IPS-NIHi7 (cell line): Measurements from ENCODE around the gene MYO1H.

ENCODE experiments used
- DNase-seq: peaks from one replicate; pipeline ENCODE4 v3.0.0; 2012; ENCODE audit warnings: mixed read lengths; ENCODE audit errors: extremely low spot score

The MYO1H gene

DNA sequence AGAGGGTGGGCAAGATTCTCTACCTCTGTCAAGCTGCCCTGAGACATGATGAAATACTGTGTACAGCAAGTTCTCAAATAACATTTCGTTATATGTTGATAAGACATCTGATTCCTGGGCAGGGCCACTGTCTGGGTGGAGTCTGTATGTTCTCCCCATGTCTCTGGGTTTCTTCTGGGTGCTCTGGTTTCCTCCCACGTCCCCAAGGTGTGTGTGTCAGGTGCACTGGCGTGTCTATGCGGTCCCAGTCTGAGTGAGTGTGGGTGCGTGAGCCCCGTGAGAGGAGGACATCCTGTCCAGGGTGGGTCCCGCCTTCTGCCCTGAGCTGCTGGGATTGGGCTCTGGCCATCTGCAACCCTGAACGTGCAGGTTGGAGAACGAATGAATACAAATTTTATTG is 99.8 kb downstream of the MYO1H start:
- DNase-seq, result no peak

DNA sequence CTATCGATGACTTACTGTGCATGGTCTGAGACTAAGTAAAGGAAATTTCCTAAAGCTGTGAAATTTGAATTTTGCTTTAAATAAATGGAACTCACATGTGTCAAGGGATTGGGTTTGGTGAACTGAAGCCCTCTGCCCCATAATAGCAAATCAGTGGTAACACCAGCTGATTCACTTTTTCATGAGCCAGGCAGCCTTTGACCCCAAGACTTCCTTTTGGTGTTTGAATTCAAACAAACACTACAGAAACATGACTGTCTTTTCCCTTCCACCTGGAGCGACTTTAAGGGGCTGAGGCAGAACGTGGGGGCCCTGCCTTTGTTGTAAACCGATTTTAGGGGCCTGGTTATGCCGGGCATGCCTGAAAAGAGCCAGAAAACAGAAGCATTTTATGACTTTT is 100.6 kb downstream of the MYO1H start:
- DNase-seq, result no peak

DNA sequence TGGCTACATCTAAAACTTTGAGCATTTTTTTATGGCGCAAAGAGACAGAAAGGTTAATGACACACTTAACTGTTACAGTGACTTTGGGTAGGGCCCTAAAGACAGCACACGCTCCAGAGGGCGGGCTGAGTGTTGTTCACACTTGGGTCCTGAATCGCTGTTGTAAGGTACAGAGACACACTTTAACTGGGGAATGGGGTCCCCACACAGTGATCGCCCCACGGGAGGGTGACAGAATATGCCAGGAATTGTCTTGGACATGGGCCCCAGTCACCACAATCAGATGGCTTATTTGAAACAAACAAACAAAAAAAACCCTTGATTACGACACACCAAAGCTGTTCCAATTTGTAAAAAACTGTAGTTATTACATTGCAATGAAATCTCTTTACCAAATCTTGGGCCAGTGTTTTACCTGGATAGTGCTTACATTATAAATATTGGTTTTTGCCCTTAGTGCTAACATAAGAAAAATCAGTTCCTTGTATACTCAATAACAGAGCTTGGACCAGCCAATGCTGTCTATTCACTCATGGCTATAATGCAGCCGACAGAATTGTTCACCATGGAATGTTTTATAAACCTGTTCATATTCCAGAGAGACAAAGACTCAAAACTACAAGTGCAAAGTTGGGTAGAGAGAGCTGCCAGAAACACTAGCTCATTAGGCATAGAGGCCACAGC is 101.1 kb downstream of the MYO1H start:
- no peak for DNase-seq

GRCh38 chr12:109449845-109450532 is 102.3 kb downstream of the MYO1H start:
- peak; percentile 78 for DNase-seq

DNA sequence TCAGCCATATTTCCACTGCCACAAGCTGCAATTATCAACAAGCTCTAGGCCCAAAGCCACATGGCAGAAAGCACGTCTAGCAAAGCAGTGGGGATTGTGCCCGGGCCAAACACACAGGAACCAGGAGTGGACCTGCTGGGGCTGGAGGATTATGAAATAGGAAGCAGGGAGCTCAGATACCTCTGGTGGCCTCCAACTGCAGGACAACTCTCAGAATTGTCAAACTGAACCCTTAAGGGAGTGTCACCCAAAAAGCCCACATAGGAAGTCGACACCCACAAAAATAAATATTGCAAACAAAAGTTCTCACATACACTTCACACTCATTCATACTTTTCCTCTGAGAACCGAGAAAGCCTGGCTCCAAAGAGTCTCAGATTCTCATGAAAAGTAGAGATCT is 103.3 kb downstream of the MYO1H start:
- DNase-seq, result no peak

DNA sequence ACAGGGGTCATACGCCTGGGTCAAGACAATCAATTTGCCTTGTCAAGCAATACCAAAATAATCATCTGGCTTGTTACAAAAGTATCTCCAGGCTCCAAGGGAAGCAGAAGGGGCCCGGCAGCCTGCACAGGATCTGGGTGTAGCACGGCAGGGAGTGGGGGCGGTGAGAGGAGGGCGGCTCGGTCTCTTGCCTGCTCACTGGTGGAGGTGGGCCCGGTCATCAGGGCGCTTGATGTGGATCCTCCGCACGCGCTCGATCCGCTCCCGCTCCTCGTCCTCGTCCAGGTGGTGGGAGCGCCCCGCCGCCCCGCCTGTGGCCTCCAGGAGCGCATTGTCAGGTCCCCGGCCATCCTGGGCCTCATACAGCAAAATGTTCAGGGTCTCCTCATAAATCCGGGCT is 103.7 kb downstream of the MYO1H start:
- DNase-seq, result no peak

DNA sequence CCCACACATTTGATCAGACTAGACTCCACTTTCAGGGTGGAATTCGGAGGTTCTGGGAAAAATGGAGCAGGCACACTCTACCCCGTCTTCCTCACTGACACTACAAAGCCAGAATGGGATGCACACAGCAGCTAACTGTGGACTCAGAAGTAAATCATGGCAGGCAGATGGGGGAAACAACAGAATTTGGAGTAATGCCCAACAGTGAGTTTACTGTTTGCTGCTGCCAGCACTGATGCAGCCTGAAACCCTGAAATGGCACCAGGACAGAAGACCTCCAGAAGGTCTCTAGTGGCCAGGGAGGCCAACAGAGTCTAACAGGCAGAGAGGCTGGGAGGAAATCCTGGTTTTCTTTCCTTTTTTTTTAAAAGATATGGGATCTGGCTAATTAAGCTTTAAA is 104.8 kb downstream of the MYO1H start:
- DNase-seq, result no peak

GRCh38 chr12:109455706-109456105 is 108.0 kb downstream of the MYO1H start:
- DNase-seq, result no peak

DNA sequence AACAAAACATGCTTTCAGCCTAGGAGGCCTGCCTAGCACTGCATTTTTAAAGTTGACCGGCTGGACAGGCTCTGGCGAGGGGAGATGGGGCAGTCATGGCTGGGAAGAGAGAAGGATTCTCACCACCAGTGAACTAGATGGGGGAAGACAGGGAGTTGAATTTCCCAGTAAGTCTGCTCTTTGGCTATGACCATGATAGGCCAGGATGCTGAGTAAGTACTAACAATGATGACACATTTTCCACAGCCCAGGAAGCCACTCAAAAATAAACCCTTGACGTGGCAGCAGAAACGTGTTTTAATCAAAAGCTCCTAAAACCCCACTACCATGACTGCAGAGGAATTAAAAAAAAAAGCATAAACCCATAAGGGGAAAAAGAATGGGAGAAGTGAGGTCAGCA is 110.4 kb downstream of the MYO1H start:
- DNase-seq, result no peak

GRCh38 chr12:109458771-109459208 is 111.1 kb downstream of the MYO1H start:
- peak; percentile 68 for DNase-seq

DNA sequence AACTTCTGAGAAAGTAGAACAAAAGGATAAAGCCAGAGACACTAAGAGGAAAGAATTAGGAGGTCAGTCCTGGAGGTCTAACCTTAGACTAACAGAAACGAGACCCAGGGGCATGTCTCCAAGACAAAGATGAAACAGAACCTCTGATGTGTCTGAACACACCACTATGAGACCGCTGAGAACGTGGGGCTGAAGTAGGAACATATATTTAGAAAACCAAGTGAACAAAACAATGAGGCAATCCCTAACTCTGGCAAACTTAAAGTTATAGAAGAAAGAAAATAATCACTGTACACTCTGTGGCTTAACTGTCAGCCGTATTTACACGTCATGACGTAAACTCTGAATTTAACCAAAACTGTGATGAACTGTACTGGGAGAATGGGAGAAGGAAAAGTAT is 111.5 kb downstream of the MYO1H start:
- DNase-seq, result no peak

GRCh38 chr12:109460538-109460937 is 112.8 kb downstream of the MYO1H start:
- no peak for DNase-seq

GRCh38 chr12:109461049-109461845 is 113.5 kb downstream of the MYO1H start:
- DNase-seq, result no peak

GRCh38 chr12:109461846-109462756 is 114.4 kb downstream of the MYO1H start:
- DNase-seq, result peak; percentile 49

DNA sequence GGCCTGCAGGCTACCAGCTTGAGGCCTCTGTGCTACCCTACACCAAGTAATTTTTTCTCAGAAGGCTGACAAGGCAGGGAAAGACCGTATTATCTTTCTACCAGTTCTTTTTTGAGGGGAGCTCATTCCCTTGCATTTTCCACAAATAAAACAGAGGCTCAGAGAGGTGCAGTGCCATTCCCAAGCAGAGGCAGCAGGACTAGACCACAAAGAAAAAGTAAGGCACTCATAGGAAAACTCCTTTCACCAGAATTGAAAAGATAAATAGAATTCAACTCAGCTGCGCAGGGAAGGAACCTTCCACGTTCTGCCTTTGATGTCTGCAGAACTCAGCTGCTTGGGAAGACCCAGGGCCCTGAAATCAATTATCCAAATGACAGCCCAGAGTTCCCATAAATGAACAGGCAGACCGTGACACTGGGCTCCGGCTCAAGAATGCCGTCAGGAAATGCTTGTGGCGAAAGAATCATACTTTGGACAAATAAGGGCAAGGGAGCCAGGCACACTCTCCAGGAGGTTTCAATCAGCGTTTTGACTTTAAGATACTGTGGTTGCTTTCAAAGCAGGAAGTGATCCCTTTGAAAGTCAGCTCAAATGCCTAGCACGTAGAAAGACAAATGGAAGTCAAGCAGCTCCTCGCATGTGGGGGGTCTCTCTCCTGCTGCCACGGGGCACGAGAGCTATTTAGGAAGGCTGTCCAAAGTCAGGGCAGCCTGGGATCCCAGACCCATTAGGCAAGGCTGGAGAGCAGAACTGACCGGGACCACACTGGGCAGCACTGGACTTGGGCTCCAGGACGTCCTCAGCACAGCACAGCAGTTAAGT is 115.4 kb downstream of the MYO1H start:
- peak; percentile 47 for DNase-seq

DNA sequence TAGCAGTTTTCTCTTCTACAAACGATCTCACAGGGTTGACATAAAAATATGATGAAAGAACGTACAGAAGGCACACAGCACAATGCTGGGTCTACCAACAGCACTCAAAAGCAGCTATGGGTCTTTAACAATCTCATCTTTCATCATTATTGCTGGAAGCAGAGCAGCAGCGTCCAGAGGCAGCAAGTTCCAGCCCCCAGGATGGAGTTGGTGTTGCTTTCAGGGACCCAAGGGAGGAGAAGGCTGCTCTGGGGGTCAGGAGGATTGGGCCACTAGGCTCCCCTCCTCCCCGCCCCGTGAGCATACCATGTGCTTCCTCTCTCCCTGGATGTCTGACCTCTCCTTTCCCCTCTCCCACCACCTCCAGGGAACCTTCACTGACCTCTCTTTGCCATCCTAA is 116.1 kb downstream of the MYO1H start:
- DNase-seq, result no peak

DNA sequence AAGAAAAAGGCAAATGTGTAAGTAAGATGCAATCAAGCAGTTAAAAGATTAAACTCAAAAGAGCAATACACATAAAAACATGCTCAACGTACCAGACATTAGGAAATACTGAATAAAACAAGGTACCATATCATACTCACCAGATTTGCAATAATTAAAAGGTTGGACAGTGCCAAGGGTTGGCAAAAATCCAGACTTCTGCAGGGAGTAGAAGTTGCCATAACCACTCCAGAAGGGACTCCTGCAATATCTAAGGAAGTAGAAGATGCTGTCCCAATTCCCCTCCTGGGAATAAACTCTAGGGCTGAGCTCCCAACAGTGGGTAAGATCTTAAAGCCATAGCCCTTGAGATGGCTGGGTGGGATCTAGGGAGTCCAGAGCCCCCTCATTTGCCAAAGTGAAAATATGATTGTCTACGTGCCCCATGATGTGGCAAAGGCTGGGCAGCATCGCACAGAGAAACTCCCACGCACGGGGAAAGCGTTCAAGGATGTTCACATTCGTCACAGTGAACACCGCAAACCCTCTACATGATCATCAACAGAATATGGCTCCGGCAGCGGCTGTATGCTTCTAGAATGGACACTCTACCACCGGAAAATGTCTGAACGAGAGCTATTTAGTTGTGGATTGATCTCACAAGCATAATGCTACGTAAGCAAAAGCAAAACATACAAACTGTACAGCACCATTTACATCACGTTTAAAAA is 117.1 kb downstream of the MYO1H start:
- DNase-seq, result no peak

DNA sequence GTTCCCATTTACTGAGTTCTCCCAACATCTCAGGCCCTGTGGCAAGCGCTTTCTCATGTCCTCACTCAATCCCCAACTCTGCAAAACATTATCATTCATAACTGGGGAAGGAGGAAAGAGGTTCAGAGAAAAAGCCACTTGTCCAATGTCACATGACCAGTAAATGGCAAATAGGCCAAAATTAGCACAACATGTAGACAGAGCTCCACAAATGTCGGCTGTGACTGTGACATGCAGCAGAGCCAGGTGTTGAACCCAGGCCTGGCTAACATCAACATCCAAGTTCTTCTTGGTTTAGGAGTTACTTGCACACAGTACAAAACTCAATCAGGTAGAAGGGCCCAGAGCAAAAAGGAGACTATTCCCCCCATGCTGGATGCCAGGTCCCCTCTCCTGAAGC is 118.6 kb downstream of the MYO1H start:
- DNase-seq, result no peak

DNA sequence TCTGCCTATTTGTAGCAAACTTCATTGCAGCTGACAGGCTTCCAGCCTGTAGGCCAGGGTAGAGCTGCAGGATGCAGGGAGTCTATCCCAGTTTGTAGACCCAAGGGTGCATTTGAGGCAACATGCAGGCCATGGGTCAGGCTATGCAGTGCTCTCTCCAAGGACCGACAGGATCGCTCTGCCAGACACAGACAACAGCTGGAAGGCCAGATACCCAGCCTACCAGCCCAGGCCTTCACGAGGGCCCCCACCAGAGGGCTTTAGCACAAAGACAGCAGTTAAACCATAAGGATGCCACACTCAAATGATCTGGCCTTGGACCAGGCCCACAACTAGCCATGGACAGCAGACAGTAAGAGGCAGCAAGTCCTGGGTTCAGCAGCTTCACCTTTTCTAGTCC is 119.1 kb downstream of the MYO1H start:
- DNase-seq, result no peak
